ENCODE results near the gene SOCS2.

- TF ChIP-seq EZH2 (IDR thresholded peaks at IDR 0.05; ENCODE audit: low read depth, low read length, severe bottlenecking) (no peak), SIRT6 (IDR thresholded peaks at IDR 0.05; ENCODE audit: low read length) (no peak), TEAD4 (IDR thresholded peaks at IDR 0.05; ENCODE audit: low read depth, low read length) (no peak), SP2 (IDR thresholded peaks at IDR 0.05; ENCODE audit: low read length) (no peak), POLR2AphosphoS5 (IDR thresholded peaks at IDR 0.05; ENCODE audit: low read depth, low read length) (no peak), POU5F1 (IDR thresholded peaks at IDR 0.05; ENCODE audit: low read depth, low read length) (no peak), EGR1 (IDR thresholded peaks at IDR 0.05; ENCODE audit: borderline replicate concordance, low read depth, low read length) (no peak), CHD2 (IDR thresholded peaks at IDR 0.05; ENCODE audit: low read length) (no peak), USF2 (IDR thresholded peaks at IDR 0.05; ENCODE audit: low read length) (no peak)
Observed at GRCh38 chr12:93550748-93551611, 21.5 kb upstream of the SOCS2 start.
